Heart left ventricle (tissue), 16 donors: ENCODE results near the gene P2RX2. TPM values are rescaled to one million over a fixed set of nuclear protein-coding genes. Genes with fewer than 3 reads are reported as not detected.

Experiments
- ATAC-seq, 4 donors: fragments of 200-7000 bp; cut with Tn5 transposase; one replicate each; pipeline ENCODE4 v1.9.1; 2020 to 2022; ENCODE audit warnings: moderate library complexity in 4 of 4, mild to moderate bottlenecking in 3 of 4, moderate number of reproducible peaks in 1 of 4
- DNase-seq, 5 donors: peaks; one replicate each; pipeline ENCODE4 v3.0.0-alpha.2; 2020
- H3K27ac ChIP-seq, 12 donors: fragments of 200-600 bp; sonication (generic) in 4 of 12; one replicate each; pipeline versions ENCODE4 v1.5.0 to v1.8.0; 2016 to 2022; ENCODE audit warnings: mild to moderate bottlenecking in 2 of 12
- H3K27me3 ChIP-seq, 9 donors: fragments of 200-600 bp; sonication (generic) in 2 of 9; one replicate each; pipeline versions ENCODE4 v1.5.1 to v1.8.0; 2016 to 2022; ENCODE audit warnings: mild to moderate bottlenecking in 3 of 9
- H3K36me3 ChIP-seq, 9 donors: fragments of 200-600 bp; sonication (generic) in 2 of 9; one replicate each; pipeline versions ENCODE4 v1.5.0 to v1.8.0; 2018 to 2022; ENCODE audit warnings: mild to moderate bottlenecking in 2 of 9
- H3K4me1 ChIP-seq, 12 donors: fragments of 200-600 bp; sonication (generic) in 4 of 12; one replicate each; pipeline versions ENCODE4 v1.5.0 to v1.8.0; 2016 to 2022; ENCODE audit warnings: mild to moderate bottlenecking in 3 of 12
- H3K4me3 ChIP-seq, 12 donors: fragments of 200-600 bp; sonication (generic) in 4 of 12; one replicate each; pipeline versions ENCODE4 v1.5.0 to v1.8.0; 2017 to 2022; ENCODE audit warnings: mild to moderate bottlenecking in 9 of 12, moderate library complexity in 4 of 12
- H3K9me3 ChIP-seq, 12 donors: fragments of 200-600 bp; sonication (generic) in 4 of 12; one replicate each; pipeline versions ENCODE4 v1.5.0 to v1.8.0; 2016 to 2022; ENCODE audit warnings: mild to moderate bottlenecking in 1 of 12
- CTCF ChIP-seq, 12 donors: fragments of 200-600 bp; sonication (generic) in 4 of 12; IDR thresholded peaks; one replicate each; pipeline versions ENCODE4 v1.5.0 to v1.8.0; 2018 to 2022; ENCODE audit warnings: antibody characterized with exemption in 12 of 12, mild to moderate bottlenecking in 5 of 12
- POLR2A ChIP-seq, 2 donors: fragments of 450-650 bp; IDR thresholded peaks; one replicate each; pipeline ENCODE4 v1.6.1; 2017; ENCODE audit warnings: antibody characterized with exemption in 2 of 2, mild to moderate bottlenecking in 2 of 2, moderate library complexity in 2 of 2
- WGBS, 4 donors: extraction: QIAGEN DNeasy Blood & Tissue Kit in 2 of 4; methylation state at CpG; one replicate each; pipeline versions ENCODE4 v1.1.5 to v1.1.7; 2013 to 2018; 5-methylcytosine and 5-hydroxymethylcytosine counted together
- intact Hi-C, 10 donors: fragments of 100-400 bp; cut with DNase I; formaldehyde crosslinking; loops; one replicate each; pipeline versions ENCODE4 v1.11.1 to v1.14.2; 2022
- polyA plus RNA-seq, 2 donors: library from polyadenylated mRNA; stranded (reverse); fragments of 200-250 nt; gene quantifications; one replicate each; pipeline ENCODE4 v1.2.3, GENCODE V29; 2013
- total RNA-seq, 9 donors: library from RNA; depleted of rRNA in 2 of 9; stranded (reverse); fragments of >200 nt in 2 of 9; fragmentation: NEBNext Ultra II Directional in 3 of 9; extraction: Animal tissue kit (Norgen Biotek cat#: 25700) in 3 of 9; gene quantifications; one replicate each; pipeline versions ENCODE4 v1.1.0 to v1.2.4, GENCODE V29; 2016 to 2023
- donor health status: ischemic (EF 13 %, LVEDD 7.1; RV severe dilation, severe dysfunction).
- donor health status: healthy with polysubstance abuse.
- donor health status: DM: no; HTN: yes; CAD: no.
- donor health status: DM: no; HTN: no; CAD: no.
- donor health status: ischemic (EF 25% LVEDD 6.9; RV normal size, moderate dysfunction).
- donor health status: ischemic (EF 25% LVEDD 5.7; RV mildly dilated, moderate dysfunction).
- donor health status: healthy.
- donor health status: DM: yes; HTN: yes; CAD: no.
- donor health status: ischemic (EF 35%, LVEDD 5.7; RV mildly dilated, moderate dysfunction).
- donor health status: nonischemic (EF 11% LVEDD 7.7; RV severe dilation, severe dysfunction).
- donor health status: DM: yes; HTN: yes; CAD: no.
- donor health status: PGD.
- donor health status: ischemic (EF 29% LVEDD 5.4; RV normal size, mild dysfunction).
- donor health status: nonischemic (EF 23%, LVEDD 6.1; RV moderate dilation, normal function).

Gene P2RX2
- total and polyA plus RNA-seq, 11 donors = not detected

- intact Hi-C loops = loop anchor here in 4 of 10 donors (5.0 to 10.0 kb wide), 2 partner anchors 463 to 466 kb away; no protein-coding TSS in a partner anchor
- Histone ChIP-seq H3K27me3 (peaks cover 39 to 55% (median 50%) of the 10 kb centered on the region in 9 donors), H3K4me1 (peaks cover 0 to 18% (median 6%) of the 10 kb centered on the region in 12 donors), H3K4me3 (peak overlapping the region in 1 of 12 donors; percentile 33), H3K9me3 (peaks cover 0 to 23% (median 5%) of the 10 kb centered on the region in 12 donors), H3K36me3 (no peaks in the 10 kb centered on the region), H3K27ac (no peak overlapping the region)
- TF ChIP-seq POLR2A (IDR thresholded peaks at IDR 0.05) = no peak
- no peak for TF ChIP-seq CTCF (IDR thresholded peaks at IDR 0.05)
- ATAC-seq (no peak), DNase-seq (no peak)
- 8 to 15% (median 10%) methylated on average over 31 to 51 of the region's 51 CpGs for WGBS, 4 donors
These were observed 524 bp upstream of the P2RX2 start for GRCh38 chr12:132617822-132618682.

GRCh38 chr12:132619071-132619385, 452 bp downstream of the P2RX2 start:
- Histone ChIP-seq H3K27me3 (peaks cover 39 to 55% (median 49%) of the 10 kb centered on the region in 9 donors), H3K4me1 (peaks cover 0 to 19% (median 6%) of the 10 kb centered on the region in 12 donors), H3K9me3 (peaks cover 0 to 23% (median 5%) of the 10 kb centered on the region in 12 donors), H3K4me3 (no peak overlapping the region), H3K36me3 (peaks cover 0 to 4% (median 0%) of the 10 kb centered on the region in 9 donors), H3K27ac (no peak overlapping the region)
- WGBS, 4 donors = 5 to 10% (median 8%) methylated on average over 10 to 28 of the region's 28 CpGs; no CpG with 5 or more reads in 1 of the 4 donors
- ATAC-seq (no peak), DNase-seq (peak in 1 of 5 donors; percentile 40)
- no peak for TF ChIP-seq CTCF (IDR thresholded peaks at IDR 0.05)
- TF ChIP-seq POLR2A (IDR thresholded peaks at IDR 0.05) = no peak
- intact Hi-C loops = loop anchor here in 4 of 10 donors (5.0 to 10.0 kb wide), 2 partner anchors 464 to 467 kb away; no protein-coding TSS in a partner anchor

- peaks cover 0 to 19% (median 6%) of the 10 kb centered on the region in 12 donors for H3K4me1 ChIP-seq
- DNase-seq = no peak
- H3K9me3 ChIP-seq = peaks cover 0 to 23% (median 5%) of the 10 kb centered on the region in 12 donors
- H3K27me3 ChIP-seq = peaks cover 39 to 55% (median 49%) of the 10 kb centered on the region in 9 donors
- no peak overlapping the region for H3K4me3 ChIP-seq
- TF ChIP-seq POLR2A (IDR thresholded peaks at IDR 0.05) (no peak), CTCF (IDR thresholded peaks at IDR 0.05) (no peak)
- H3K36me3 ChIP-seq = peaks cover 0 to 9% (median 4%) of the 10 kb centered on the region in 9 donors
- intact Hi-C loops = loop anchor here in 4 of 10 donors (5.0 to 10.0 kb wide), 2 partner anchors 465 to 467 kb away; no protein-coding TSS in a partner anchor
- 9 to 18% (median 18%) methylated on average over 27 to 53 of the region's 53 CpGs for WGBS, 4 donors
- H3K27ac ChIP-seq = no peak overlapping the region
- ATAC-seq = no peak
These were observed 973 bp downstream of the P2RX2 start for GRCh38 chr12:132619386-132620112.
